Dermis blood vessel endothelial cell (primary cell): ENCODE results near the gene FHIT. TPM values are rescaled to one million over a fixed set of nuclear protein-coding genes. Genes with fewer than 3 reads are reported as not detected.

ENCODE experiments used
- DNase-seq: peaks from one replicate; pipeline ENCODE4 v3.0.0; 2010
- total RNA-seq: library from RNA; depleted of rRNA; stranded (reverse); fragments of >200 nt; gene quantifications from 2 replicates; pipeline ENCODE4 v1.2.3, GENCODE V29; 2014

FHIT gene
- total RNA-seq, 1 donor from 2014 or later, result 0.51 TPM

DNA sequence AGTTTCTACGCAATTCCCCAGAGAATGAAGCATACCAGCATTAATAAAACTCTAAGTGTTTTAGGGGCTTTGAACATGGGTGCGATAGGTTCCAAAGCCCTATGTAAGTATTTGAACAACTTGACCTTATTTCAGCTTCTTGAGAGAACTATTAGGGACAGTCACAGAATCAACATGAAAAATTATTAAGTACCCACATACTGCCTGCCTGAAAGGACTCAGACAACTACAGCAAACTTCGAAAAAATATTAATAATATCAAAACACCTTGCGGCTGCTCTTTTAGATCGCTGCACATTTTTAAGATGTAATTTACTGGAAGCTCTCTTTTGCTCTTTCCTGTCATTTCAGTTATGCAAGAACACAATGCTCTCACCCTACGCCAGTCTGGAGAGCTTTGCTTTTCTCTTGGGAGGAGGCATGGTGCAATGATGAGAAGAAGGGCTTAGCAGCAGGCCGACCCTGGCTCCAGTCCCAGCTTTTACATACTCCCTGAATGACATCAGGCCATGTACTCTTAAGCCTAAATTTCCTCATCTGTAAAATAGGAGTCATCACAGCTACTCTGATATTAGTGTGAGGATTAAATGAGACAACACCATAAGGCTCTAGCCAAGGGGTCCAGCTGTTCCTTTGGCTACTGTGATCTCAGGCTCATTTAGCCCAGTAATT lies 640.7 kb downstream of the FHIT start:
- no peak for DNase-seq

DNA sequence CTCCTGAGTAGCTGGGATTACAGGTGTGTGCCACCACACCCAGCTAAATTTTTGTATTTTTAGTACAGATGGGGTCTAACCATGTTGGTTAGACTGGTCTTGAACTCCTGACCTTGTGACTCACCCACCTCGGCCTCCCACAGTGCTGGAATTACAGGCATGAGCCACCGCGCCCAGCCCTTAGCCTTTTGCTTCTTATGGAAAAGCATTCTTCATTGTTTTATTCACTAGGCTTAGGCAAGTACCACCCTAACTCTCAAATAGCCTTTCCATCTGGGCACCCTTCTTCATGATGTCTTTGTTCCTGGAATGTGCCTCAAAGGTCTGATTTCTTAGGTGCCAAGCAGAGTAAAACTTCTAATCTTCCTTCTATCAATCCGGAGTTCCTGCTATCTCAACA lies 641.8 kb downstream of the FHIT start:
- DNase-seq, result no peak

- no peak for DNase-seq
Observed at GRCh38 chr3:60603860-60604259, 647.4 kb downstream of the FHIT start.

DNA sequence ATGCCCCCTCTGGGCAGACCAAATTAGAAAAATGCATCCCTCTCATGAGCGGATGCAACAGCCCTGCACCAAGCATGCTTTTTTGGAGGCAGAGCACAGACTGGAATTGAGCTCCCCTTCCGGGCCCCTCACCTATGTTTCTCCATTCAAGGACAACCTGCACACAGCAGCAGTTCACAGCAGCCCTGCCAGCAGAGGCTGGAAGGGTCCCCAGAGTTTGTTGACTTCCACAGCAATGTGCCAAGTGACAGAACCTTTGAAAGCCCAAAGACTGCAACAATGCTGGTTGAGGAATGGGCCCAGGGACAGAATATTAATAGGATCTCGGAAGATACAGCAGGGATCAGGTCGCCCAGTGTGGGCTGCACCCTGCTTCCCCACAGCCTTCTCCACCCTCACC lies 650.4 kb downstream of the FHIT start:
- no peak for DNase-seq

GRCh38 chr3:60599586-60599985 lies 651.7 kb downstream of the FHIT start:
- DNase-seq, result no peak

GRCh38 chr3:60598671-60599070 lies 652.6 kb downstream of the FHIT start:
- DNase-seq, result no peak

DNA sequence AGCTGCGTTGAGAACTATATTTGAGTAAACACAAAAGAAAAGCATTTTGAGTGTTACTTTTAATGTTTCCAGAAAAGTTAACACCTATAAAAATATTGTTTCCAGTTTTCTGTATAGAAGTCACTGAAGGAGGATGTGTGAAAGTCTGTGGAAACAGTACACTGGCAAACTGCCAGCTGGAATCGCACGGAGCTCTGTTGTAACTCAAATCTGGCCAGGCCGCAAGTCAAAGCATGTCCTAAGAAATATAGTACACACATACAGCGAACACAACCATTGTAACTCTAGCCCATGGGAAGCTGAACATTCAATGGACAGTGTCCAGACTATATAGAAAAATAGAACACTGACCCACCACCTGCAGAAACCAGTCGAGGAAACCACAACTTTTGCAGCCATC lies 657.2 kb downstream of the FHIT start:
- no peak for DNase-seq

DNA sequence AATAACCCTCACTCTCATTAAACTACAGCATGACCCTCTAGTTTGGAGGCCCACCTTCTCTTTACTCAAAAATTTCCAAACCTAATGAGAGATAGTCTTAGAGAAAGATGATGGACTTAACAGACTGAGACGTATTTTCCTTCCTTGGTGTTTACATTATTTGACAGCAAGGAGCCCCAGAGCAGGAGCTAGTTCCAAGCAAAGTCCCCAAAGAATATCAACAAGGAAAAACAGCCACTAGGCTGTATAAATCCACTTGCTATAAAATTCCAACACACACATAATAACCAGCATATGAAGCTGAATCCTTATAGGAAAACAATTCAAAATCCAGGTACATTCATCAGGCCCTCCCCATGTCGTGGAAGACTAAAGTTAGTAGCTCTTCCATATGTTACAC lies 660.0 kb downstream of the FHIT start:
- no peak for DNase-seq

DNA sequence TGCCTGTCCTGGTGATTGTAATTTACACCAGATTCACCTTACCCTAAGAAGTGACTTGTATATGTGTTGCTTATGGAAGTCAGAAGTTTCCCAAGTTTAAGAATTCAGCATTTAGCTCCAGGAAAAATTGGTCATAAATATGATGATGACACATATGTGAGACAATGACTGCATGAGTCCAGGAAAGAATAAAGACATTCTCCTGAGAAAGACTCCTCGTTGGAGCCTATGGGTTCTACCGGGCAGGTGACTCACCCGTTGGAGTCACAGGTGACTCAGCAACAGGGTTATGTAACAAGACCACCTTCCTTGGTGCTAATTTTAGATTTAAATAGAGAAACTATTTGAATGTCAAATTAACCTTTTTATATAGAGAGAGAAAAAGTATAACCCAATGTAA lies 662.4 kb downstream of the FHIT start:
- DNase-seq, result no peak

GRCh38 chr3:60585918-60586317 lies 665.3 kb downstream of the FHIT start:
- DNase-seq, result no peak

- DNase-seq, result no peak
Observed at GRCh38 chr3:60584250-60584649, 667.0 kb downstream of the FHIT start.

DNA sequence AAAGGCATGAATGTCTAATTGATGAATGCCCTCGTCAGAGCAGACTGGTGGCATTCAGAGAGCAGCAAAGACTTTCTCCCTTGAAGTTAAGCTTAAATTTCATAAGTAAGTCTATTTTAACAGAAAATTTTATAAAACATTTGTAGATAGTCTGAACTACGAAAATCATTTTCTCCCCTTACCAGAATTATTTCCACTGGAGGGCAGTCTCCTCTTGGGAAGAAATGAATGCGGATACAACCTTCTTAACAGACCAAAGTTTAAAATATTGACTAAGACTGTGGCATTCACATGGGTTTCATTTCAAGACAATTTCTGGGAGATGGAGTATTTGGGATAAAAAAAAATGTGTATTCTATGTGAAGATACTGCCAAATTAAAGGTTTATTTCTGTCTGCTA lies 669.0 kb downstream of the FHIT start:
- no peak for DNase-seq

GRCh38 chr3:60580809-60581208 lies 670.4 kb downstream of the FHIT start:
- DNase-seq, result no peak

DNA sequence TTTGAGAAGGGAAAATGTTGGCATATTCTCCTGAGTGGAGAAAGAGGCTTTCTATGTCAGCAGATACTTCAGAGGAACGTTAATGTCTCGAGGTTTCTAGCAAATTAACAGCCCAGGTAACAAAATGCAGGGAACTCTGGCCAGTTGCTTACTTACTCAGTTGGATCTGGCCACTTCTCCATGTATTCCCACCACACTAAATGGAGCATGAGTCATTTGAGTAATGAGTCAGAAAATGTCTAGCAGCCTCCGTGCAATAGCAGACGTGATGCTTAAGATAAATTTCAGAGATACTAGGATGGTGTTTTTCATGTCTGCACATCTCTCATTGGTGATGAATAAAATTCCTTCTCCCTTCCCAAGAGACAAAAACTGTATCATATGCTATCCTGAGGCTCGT lies 671.5 kb downstream of the FHIT start:
- DNase-seq, result no peak

DNA sequence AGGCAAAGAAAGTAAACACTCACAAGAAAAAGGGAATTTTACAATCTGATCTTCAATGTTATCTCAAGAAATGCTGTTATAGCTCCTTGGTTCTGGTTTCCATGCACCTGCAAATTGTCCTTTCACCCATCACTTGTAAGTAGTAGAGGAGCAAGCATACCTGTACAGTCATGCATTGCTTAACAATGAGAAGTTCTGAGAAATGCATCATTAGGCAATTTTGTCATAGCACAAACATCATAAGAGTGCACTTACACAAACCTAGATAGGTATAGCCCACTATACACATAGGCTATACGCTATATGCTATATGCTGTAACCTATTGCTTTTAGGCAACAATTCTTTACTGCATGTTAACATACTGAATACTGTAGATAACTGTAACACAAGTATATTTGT lies 672.3 kb downstream of the FHIT start:
- DNase-seq, result no peak

- DNase-seq, result no peak
Observed at GRCh38 chr3:60577601-60578000, 673.7 kb downstream of the FHIT start.

DNA sequence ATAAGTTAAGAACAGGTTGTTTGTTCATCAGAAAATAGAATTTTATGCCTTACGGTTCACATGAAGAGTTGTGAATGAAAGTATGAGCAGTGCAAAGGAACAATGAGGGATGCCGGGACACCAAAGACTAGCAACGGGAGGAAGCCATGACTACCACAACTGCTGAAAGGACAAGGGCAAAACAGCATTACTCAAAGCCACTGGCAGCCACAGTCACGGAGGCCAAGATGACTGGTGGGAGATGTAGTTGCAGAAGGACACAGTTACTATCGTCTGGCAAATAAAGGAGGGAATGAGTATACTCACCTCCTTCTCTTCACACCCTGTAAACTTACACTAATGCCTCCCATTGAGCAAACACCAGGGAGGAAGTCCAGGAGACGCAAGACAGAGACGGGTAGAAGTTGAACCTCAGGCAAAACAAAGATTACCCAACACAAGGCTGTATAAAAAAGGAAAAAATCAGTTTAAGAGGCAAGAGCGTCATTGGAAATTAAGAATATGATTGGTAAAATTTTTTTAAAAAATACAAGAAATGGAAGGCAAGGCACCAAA lies 675.5 kb downstream of the FHIT start:
- DNase-seq, result no peak

- DNase-seq, result no peak
Observed at GRCh38 chr3:60574046-60574769, 677.0 kb downstream of the FHIT start.

DNA sequence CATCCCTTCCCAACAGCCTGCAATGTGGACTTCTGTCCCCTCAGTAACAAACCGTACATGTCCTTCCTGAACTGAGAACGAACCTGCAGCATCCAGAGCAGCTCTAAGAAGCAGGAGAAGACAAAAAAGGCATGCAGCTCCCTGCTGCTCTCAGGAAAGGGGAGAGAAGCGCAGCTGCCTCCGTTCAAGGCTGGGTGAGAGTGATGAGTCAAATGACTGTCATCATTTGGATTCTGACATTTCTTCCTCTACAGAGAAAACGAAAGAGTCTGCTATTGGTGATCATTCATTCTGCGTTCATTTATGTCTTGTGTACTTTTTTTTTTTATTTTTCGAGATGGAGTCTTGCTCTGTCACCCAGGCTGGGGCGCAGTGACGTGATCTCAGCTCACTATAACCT lies 677.8 kb downstream of the FHIT start:
- no peak for DNase-seq

- no peak for DNase-seq
Observed at GRCh38 chr3:60571511-60571910, 679.7 kb downstream of the FHIT start.

GRCh38 chr3:60557122-60557521 lies 694.1 kb downstream of the FHIT start:
- no peak for DNase-seq

GRCh38 chr3:60555686-60556354 lies 695.4 kb downstream of the FHIT start:
- DNase-seq, result no peak

GRCh38 chr3:60553144-60553543 lies 698.1 kb downstream of the FHIT start:
- DNase-seq, result no peak

DNA sequence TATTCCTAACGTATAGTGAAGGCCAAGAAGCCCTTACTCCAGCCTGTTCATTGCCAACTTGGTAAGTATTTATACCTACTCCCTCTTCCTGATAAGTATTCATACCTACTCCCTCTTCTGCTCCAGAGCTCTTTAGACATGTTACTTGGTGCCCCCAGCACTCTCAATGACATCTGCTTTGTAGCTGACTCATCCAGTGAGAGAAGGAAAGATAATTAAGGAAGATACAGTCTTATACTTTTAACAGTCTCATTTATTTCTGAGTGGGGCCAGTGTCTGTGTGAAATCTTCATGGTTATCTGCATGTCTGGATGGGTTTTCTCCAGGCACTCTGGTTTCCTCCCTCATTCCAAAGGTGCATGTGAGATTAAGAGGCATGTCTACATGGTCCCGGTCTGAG lies 698.7 kb downstream of the FHIT start:
- DNase-seq, result no peak
